Putamen (tissue), 1 donor: ENCODE results near the gene FEZ2.

Experiments used
- DNase-seq: peaks from one replicate; pipeline ENCODE4 v3.0.0-alpha.2; 2016; ENCODE audit warnings: low spot score

Gene FEZ2

GRCh38 chr2:36530178-36530982 is 67.6 kb downstream of the FEZ2 start:
- no peak for DNase-seq

DNA sequence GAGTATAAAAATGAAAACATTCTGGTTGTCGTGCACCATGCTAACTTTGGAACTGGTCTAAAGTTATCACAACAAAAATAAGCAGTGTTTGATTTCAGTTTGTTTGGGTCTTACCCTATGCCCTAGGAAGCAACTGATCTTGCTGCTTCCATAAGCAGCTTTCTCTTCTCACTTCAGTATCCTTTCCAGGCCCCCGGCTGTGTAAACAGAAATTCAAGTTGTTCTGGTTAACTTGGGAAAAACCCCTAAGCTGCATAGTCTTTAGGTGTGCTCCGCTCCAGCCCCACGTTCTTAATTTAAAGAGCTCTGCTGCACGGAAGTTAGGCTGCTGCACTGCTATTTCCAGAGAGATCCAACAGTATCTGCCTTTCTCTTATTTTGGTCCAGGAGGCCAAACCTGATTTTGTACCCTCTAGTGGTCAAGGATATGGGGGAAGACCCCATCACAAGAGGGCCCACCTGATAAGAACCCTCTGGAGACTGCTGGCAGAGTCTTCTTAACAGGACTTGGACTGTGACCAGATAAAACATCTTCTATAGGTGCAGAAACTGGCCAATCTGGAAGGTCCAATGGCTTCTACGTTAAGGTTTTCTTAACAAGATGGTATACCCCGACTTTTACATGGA is 69.1 kb downstream of the FEZ2 start:
- DNase-seq: no peak

DNA sequence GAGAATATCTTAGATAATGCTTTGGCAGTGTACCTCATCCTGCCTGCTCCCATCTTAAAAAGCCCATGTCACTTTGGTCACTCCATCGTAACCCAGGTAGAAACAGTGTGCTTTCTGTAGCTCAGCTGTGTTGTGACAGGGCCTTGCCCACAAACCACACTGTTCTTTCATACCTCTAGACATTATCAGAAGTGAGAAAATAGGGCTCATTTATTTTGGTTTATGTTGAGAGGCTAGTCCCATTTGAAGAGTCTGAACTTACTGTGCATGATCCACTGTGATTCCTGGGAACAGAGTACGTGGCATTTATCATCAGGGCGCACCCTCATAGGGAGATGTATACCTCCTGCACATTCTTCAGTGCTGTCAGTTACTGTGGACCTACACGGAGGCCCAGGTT is 69.7 kb downstream of the FEZ2 start:
- DNase-seq: no peak

- DNase-seq: no peak
Measured at GRCh38 chr2:36526226-36526625, 71.7 kb downstream of the FEZ2 start.

GRCh38 chr2:36525245-36525644 is 72.7 kb downstream of the FEZ2 start:
- no peak for DNase-seq

- DNase-seq: no peak
Measured at GRCh38 chr2:36523153-36523552, 74.8 kb downstream of the FEZ2 start.

DNA sequence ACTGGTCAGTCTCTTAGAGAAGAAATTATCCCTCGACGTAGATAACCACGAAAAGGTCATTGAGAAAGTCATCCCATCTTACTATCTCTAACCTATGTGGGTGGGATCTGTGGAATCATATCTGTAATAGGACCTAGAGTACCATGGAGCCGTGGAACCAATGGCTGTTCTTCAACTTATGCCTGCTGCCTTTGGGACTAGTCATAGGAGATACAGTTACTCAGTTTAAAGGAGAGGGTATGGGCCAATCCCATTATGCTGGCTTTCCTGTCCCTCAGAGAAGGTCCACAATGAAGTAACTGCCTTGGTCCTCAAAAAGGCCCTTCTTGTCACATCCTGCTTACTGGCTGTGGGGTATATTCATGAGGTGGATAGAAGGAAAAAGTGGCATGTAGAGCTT is 77.5 kb downstream of the FEZ2 start:
- no peak for DNase-seq

DNA sequence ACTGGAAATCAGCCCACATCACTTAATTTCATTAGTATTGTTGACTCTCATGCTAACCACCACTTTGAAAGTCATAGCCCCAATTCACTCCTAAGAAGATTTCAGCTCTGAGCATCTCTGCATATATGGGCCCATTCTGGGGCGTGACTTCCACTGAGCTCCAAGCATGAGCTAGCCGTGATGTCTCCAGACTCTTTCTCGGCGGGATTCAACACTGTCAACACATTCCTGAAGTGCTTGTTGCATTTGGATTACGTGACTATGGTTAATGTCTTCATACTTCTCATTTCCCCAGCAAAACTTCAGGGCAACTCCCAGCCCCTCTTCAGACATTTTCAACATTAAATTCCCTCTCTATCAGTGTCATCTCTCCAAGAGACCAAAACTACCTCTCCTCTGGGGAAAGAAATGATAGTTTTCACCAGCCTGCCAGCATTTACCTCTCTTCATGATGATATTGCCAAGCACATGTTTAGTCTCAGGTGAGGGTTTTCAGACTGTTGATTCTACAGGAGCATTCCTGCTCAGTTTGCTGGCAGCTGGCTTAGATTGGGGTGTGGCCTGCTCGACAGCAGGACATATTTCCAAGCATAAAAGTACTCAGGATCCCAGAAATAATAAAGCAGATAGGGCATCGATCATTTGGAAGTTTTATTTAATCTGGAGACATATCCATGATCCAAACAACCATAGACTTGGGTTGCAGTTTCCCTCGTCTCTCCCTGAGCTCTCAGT is 81.7 kb downstream of the FEZ2 start:
- DNase-seq: no peak

DNA sequence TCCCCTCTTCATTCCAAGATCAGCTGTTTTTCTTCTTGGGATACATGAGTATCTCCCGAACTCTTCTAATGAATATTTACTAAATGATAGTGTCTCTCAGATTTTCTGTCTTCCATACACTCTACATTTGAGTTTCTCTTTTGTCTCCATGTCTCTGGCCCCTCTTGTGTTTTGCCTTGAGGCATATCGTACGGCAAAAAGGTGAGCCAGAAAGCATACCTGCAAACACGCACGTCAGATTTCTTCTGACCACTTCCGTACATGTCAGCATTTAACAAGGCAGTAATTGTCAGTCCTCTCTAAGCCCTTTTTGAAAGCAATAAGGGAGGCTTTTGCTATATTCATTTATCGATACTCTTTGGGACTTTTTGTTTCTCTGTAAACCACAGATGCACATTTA is 82.4 kb downstream of the FEZ2 start:
- DNase-seq: no peak

DNA sequence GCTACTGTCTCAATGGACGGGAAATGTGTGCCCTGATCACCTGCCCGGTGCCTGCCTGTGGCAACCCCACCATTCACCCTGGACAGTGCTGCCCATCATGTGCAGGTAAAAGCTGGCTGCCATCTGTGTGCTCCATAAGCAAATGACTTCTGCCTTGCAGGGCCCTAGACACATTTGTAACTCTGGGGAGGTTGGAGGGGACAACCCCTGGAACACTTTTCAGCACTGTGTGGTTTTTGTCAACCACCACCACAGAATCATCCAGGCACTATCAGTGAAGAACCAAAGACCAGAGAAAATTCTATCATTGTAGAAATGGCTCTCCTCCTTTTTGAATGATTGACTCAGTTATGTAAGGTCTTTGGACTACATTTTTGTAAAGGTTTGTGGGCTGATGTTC is 84.3 kb downstream of the FEZ2 start:
- no peak for DNase-seq

DNA sequence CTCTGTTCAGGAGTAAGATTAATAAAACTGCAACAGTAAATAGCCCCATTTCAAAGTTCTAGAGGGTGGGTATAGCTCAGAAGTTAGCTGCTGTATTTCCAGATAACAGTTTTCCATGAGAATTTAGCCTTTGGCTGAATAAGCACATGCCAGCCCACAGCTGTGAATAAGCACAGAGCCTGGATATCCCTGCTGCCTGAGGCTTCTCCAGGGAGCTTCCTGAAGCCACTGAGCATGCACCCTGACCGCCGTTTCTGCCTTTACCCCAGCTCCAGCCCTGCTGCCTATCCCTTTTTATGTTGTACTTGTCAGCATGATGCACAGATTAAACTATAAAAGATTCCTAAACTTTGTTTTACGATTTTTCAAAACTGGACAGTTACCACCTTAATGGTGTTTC is 85.3 kb downstream of the FEZ2 start:
- DNase-seq: no peak

DNA sequence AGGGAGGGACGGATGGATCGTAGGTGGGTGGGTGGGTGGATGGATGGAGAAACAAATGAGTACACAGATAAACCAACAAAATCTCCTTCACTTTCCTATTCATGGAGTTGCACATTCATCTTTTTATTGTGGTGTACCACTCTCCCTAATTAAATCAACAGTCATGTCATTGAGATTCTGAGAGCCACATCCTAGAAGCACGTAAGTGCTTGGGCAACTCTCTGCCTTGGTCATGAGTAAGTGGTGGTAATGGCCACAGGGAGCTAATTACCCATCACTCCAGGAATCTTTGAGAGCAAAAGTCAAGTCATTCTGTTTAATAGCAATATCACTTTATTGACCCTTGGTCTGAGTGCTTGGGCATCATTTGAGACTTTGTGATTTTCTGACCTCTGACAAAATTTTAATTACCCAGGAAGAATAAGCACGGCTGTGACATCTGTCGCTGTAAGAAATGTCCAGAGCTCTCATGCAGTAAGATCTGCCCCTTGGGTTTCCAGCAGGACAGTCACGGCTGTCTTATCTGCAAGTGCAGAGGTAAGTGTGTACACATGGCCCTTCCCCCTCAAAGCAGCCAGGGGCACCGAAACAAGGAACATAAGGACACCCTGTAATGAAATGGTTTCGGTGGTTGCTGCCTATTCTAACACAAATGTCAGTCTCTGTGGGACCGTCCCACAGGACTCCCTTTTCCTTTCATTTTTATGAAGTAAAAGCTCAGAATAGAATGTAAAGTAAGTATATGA is 85.9 kb downstream of the FEZ2 start:
- DNase-seq: no peak

DNA sequence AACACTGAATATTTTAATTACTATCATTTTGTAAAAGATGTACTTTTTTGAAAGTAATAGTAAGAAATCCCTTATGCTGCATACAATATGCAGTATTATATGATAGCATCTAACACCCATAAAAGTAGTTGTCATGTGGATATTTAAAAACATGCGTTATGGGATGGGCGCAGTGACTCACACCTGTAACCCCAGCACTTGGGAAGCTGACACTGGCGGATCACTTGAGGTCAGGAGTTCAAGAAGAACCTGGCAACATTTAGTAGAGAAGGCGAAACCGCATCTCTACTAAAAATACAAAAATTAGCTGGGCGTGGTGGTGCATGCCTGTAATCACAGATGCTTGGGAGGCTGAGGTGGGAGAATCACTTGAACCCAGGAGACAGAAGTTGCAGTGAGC is 88.9 kb downstream of the FEZ2 start:
- DNase-seq: no peak

- peak; percentile 45 for DNase-seq
Measured at GRCh38 chr2:36507408-36507812, 90.6 kb downstream of the FEZ2 start.
